Adipose tissue (tissue), 3 donors: Measurements from ENCODE around the gene TSPAN4. TPM values are rescaled to one million over a fixed set of nuclear protein-coding genes. Genes with fewer than 3 reads are reported as not detected.

Experiments used
- H3K27ac ChIP-seq: one replicate; pipeline ENCODE4 v1.5.1; 2013; ENCODE audit warnings: low read depth, low read length
- WGBS, 3 donors: extraction: QIAGEN DNeasy Blood & Tissue Kit; methylation state at CpG; one replicate each; pipeline ENCODE4 v1.1.7; 2013; 5-methylcytosine and 5-hydroxymethylcytosine counted together
- polyA plus RNA-seq, 3 donors: library from polyadenylated mRNA; stranded (reverse); fragments of 200-250 nt; gene quantifications; one replicate each; pipeline ENCODE4 v1.2.3, GENCODE V29; 2013
- donor health status: healthy with polysubstance abuse.
- donor health status: Bipolar disorder and iron deficiency.
- donor health status: healthy.

Gene TSPAN4, protein sequence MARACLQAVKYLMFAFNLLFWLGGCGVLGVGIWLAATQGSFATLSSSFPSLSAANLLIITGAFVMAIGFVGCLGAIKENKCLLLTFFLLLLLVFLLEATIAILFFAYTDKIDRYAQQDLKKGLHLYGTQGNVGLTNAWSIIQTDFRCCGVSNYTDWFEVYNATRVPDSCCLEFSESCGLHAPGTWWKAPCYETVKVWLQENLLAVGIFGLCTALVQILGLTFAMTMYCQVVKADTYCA
- polyA plus RNA-seq: 100 to 1,000 TPM in 2 of 3 donors, 10 to 100 TPM in 1; 34.1 to 122 (median 115) TPM

DNA sequence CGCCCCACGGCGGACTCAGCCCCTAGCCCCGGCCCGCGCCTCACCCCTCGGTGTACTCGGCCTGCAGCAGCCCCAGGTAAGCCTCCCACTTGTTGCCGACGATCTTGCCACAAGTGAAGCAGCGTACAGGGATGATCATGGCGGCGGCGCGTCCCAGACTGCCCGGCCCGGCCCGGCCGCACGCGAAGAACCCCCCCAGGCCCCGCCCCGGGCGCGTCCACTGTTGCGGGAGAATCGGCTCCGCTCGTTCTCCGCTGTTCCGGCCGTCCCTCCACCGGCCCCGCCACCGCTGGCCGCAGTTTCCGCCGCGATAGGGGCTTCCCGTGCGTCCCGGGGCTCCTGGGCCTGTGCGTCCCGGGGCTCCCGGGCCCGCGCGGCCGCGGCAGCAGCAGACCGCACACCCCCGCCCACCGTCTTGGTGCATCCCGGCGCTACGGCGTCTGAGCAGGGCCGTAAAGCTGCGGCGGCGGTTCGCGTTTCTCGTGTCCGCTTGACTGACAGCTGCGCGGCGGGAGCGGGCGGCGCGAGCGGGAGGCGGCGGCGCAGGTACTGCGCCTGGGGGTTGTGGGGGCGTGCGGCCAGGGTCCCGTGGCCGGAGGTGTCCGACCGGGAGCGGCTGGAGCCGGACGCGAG is at the start of gene TSPAN4, which contains the start of gene POLR2L:
TSPAN4 (plus strand) TSS at position 483 of the 633 bp plus-strand sequence. CDS start 7,453 bp downstream, outside the sequence.
POLR2L (minus strand) TSS at position 160 of the 633 bp plus-strand sequence; CDS start at position 139, 21 bp downstream.
- WGBS, 3 donors: 0 to 1% (median 0%) methylated on average over 77 to 87 of the region's 87 CpGs
- peak within 1 kb of the TSS; percentile 87 for H3K27ac ChIP-seq

DNA sequence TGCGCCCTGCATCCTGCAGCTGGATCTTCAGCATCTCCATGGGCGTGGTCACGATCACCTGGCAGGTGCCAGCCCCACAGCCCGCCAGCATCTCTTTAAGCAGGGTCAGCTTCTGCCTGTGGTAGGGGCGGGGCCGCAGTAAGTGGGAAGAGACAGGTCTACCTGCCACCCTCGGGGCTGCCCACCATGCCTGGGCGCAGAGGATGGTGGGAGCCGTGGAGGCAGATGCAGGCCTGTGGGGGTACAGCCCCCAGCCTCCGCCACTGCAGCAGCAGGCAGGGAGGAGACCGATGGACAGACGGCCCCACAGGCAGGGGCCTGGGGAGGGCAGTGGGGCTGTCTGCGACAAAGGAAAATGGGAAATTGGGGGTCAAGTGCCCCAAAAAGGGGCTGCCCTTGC is 49.8 kb upstream of the TSPAN4 start:
- no peak overlapping the region for H3K27ac ChIP-seq
- WGBS, 3 donors: 90 to 94% (median 94%) methylated on average over 12 to 13 of the region's 13 CpGs

DNA sequence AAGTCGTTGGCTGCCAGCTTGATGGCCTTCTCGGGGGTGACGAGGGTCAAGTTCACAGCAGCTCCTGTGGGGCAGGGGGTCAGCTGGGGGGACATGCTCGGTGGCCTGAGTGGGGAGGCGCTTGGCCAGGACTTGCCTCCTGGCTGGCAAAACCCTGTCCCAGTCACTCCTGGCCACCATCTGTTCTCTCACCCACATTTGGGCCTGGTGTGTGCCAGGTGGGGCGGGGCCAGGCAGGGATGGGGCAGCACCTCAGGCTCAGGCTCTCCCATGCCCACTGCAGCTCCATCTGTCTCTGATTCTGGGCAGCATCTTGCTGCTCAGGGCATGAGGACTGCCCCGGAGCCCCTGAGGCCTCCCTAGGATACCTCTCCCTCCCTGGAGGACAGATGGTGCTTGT is 49.1 kb upstream of the TSPAN4 start:
- no peak overlapping the region for H3K27ac ChIP-seq
- 55 to 83% (median 81%) methylated on average over 7 of the region's 7 CpGs for WGBS, 3 donors

DNA sequence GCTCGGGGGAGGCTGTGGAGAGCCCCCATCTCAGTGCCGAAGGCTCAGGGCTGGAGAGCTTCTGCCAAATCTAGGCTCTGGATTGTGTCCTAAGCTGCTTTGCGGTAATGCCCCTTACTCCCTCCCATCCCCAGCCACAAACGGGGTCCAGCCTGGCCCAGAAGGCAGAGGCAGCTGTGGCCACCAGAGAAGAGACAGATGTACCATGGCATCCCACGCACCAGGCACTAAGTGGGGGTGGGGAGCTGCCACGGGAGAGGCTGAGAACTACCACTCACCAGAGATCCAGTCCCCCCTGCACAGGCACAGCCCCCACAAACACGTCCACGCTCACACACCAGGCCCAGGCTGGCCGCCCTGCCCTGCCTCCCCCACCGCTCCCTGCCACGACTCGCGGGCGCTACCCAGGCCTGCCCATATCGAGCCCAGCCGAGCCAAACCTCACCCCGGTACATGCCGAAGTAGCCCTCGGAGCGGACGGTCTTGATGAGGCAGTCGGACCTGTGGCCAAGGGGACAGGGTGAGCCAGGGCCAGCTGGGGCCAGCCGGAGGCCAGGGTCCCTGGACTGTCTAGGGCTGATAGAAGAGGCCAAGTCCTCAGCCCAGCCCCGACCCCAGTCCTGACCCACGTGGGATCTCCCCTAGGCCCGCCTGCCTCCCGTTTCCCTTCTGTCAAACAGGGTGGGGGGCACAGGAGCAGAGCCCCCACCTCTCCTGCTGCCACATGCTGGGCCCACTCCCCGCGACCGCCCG is 48.5 kb upstream of the TSPAN4 start:
- 37 to 88% (median 87%) methylated on average over 26 to 31 of the region's 31 CpGs for WGBS, 3 donors
- H3K27ac ChIP-seq: no peak overlapping the region

DNA sequence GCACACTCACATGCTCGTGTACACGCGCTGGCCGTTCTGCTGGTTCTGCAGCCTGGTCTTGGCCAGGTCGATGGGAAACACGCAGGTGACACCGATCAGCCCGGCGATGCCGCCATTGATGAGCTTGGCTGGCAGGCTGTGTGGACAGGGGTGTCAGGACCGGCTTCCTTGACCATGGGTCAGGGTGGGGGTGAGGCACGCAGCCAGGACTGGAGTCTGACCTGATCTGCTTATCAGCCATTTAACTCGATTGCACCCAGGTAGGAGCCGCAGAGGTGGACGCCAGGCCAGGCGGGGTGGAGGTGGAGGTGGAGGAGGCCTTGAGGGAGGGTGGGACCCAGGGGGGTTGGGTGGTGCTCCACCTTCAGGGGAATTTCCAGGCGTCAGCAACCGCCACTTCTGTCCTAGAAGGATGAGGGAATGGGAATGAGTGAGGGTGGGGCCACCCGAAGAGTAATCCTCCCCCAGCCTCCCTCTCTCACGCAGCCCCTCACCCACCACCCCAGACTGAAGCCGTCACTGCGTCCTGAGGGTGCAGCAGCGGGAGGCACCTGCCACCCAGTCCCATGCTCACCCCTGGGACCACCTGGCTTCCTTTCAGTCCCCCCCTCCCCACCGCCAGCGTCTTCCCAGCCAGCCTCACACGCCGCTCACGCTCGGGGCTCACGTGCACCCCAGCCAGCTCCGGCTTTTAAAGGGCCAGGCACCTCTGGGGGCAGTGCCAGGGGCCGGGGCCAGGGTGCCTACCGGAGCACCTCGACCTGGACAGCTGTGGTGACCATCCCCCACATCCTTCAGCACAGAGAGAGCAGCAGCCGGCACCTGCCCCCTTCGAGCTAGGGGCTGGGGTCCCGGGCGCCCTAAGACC is 47.7 kb upstream of the TSPAN4 start:
- H3K27ac ChIP-seq: no peak overlapping the region
- WGBS, 3 donors: 29 to 65% (median 56%) methylated on average over 30 to 38 of the region's 38 CpGs

DNA sequence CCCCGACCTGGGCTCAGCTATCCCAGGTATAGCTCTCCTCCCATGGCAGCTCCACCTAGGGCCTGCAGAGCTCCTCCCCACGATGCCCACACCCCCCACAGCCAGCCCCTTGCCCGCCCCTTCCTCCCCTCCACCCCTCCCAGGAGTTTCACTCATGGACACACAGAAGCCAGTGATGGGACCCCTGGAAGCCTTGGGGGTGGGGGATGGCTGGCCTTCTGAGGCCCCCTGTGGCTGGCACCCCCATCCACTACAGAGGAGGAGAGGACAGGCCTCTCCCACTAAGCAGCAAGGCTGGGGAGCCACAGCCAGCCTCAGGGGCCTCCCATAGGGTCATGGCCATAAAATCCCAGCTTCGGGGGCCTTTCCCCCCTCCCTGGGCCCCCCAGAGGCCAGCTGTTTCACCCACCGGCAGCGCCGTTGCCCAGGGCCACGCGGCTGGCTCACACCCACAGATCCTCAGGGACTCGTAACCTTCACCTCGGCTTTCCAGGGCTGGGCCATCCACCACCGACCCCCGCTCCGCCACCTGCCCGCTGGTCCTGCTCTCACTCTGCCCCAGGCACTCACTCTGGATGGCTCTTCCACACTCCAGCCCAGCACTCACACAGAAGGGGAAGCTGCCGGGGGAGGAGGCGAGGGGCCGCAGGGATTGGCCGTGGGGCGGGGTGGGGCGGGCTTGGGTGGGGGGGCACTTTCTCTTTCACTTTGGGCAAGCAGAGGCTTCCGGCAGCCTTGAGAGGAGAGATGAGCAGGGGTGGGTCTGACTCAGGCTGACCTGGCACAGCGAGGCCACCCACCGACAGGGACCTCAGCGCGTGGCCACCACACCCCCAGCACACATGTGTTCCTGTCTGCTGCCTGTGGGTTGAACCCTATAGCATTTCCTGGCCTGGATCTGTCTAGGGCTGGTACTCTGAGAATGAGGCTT is 46.8 kb upstream of the TSPAN4 start:
- WGBS, 3 donors: 1 to 4% (median 3%) methylated on average over 26 of the region's 26 CpGs
- H3K27ac ChIP-seq: no peak overlapping the region

DNA sequence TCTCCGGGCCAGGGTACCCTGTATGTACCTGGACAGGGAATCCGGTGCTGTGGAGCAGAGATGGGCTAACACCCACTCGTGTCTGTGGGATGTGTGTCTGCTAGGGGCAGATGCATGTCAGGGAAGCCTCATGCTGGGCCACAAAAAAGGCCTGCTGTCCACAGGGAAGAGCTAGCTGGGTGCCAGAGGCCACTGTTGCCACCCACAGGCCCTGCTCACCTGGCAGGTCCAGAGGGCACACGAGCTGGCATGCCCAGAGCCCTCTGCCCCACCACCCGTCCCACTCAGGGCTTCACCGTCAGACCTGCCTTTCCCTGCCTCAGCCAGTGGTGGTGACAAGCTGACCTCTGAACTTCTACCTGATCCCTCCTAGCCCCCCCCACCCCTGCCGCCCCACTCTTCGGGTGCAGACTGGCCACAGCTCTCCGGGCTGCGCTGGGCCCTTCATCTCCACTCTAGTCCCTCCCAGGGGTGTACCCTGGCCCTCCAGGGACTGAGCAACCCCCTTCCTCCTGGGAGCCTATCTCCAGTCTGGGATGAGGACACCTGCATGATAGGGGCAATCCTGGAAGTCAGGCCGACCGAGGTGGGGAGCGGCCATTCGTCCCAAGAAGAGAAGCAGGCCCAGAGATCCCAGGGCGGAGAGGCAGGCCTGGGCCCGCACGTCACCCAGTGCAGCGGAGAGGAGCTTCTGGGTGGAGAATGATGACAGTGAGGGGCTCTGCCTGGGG is 45.9 kb upstream of the TSPAN4 start:
- WGBS, 3 donors: 11 to 17% (median 17%) methylated on average over 17 to 18 of the region's 18 CpGs
- H3K27ac ChIP-seq: no peak overlapping the region

DNA sequence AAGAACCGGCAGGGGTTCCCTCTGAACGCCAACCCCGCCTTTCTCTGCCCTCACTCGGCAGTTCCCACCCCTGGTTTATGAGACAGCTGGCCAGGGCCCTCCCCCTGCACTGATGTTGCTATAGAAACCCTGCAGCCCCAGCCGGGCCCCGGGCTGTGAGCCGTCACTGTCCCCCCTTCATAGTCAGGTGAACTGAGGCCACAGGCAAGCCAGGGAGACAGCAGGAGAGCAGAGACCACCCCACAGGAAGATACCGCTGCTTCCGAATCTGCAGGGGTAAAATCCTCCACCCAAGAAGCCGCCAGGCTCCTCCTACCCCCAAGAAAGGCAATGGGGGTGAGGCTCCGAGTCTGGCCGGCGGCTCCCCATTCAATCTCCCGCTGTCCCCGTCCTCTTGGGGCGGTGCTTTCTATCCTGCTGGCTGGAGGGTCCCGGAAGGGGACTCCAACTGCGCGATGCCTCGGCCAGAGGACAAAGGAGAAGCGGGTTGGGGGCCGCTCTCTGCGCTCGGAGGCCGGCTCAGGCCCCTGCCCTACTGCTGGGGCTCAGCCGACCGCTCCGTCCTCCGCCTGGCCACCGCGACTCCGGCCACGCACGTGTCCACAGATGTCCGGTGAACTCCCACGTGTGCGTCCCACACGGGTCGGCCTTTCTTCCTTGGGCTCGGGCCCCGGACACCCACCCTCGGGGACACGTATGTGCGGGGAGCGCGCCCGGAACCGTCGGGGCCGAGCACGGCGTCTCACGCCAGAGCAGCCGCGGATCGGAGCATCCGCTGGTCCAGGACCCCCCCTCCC is 45.2 kb upstream of the TSPAN4 start:
- WGBS, 3 donors: 0% methylated on average over 45 to 57 of the region's 57 CpGs
- H3K27ac ChIP-seq: no peak overlapping the region

DNA sequence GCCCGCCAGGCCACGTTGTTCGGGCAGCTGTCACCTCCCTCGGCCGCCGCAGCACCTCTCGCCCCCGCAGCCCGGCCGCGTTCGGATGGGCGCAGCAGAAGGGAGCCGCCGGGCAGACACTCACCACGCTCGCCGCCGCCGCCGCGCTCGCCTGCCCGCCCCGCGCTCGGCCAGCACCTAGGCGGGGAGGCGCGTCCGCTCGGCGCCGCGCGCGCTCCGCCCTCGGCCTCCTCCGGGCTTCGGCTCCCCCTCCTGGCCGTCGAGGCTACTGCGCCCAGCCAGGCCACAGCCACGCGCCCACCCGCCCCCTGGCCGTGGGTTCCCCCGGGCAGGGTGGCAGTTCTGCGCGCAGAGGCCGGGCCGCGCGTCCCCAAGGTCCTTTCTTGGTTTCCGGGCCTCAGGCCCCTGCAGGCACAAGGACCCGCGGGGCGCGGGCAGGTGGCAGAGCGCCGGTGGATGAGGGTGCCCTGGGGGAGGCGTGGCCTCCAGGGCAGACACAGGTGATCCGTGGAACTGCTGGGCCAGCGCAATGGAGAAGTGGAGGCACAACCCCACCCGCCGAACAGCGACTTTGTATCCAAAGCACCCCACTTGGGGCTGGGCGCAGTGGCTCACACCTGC is 44.4 kb upstream of the TSPAN4 start, which contains the start of gene SLC25A22:
SLC25A22 (minus strand) TSS at position 189 of the 621 bp plus-strand sequence. CDS start 3,275 bp downstream, outside the sequence.
- no peak within 1 kb of the TSS for H3K27ac ChIP-seq
- 3 to 4% (median 3%) methylated on average over 50 to 64 of the region's 69 CpGs for WGBS, 3 donors

DNA sequence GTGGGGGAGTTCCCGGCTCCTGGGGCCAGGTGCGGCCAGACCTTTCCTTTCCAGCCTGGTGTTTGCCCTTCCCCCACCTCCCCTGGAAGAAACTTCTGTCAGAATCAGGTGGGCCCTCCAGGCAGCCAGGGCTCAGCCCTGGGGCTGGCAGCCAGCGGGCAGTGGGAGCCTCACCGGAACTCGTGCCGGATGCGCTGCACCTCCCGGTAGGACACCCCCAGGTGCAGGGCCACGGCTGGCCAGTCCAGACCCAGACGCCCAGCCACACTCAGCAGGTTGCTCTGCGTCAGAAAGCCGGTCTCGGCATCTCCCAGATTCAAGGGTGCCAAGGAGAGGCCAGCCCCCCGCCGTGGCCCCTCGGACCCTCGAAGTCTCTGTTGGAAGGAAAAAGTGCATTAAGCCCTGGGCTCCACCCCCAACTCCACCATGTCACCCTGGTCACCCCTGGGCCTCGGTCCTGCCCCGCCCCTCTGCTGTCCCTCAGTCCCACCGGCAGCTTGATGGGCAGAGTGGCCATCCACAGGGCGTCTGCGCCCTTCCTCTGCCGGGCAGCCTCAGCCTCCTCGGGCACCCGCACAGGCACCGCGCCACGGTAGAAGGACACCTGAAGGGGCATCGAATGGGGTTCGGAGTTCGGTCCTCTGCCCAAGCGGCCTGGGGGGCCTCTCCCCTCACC is 42.9 kb upstream of the TSPAN4 start:
- H3K27ac ChIP-seq: no peak overlapping the region
- 86 to 96% (median 94%) methylated on average over 25 to 32 of the region's 32 CpGs for WGBS, 3 donors

DNA sequence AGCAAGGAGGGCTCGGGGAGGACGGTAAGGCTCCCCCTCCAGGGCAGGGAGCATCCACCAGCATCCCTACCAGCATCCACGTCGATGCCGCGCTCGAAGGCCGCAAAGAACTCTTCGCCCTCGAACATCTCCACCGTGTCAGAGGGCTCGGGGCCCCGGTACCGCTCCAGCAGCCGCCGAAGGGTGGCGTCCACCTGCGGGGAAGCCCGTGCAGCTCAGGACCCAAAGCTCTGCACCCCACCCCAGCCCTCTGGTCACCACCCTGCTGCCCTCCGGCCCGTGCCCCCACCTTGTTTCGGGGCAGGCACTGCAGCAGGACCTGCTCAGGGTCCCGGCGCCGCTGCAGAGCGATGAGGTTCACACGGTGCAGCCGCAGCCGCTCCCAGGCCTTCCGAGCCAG is 42.2 kb upstream of the TSPAN4 start:
- WGBS, 3 donors: 91 to 95% (median 94%) methylated on average over 30 of the region's 30 CpGs
- H3K27ac ChIP-seq: no peak overlapping the region

DNA sequence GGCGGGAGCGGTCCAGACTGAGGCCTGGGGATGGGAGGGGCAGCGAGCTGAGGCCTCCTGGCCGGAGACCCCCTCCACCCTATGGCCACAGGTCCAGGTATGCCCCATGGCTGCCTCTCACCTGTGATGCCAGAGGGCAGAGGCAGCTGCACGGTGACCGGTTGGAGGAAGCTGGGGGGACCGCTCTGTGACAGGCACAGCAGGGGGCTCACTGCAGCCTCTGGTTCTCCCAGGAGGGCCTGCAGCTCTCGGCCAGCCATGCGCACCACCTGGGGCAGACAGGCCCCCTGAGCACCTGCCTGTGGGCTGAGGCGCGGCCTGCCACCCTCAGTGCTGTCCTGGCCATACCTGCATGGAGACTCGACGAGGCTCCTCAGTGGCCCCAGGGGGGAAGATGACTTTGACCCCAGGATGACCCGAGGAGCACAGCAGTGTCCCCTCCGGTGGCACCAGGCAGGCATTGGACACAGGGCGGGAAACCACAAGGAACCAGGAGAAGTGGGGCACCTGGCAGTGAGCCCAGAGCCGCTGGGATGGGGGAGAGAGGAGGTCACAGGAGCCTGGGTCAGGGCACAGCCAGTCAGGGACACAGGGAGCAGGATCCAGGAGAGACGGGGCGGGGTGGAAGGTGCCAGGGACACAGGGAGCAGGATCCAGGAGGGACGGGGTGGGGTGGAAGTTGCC is 41.4 kb upstream of the TSPAN4 start:
- H3K27ac ChIP-seq: no peak overlapping the region
- whole genome bisulfite sequencing, 3 donors: 91 to 93% (median 93%) methylated on average over 18 to 20 of the region's 20 CpGs

DNA sequence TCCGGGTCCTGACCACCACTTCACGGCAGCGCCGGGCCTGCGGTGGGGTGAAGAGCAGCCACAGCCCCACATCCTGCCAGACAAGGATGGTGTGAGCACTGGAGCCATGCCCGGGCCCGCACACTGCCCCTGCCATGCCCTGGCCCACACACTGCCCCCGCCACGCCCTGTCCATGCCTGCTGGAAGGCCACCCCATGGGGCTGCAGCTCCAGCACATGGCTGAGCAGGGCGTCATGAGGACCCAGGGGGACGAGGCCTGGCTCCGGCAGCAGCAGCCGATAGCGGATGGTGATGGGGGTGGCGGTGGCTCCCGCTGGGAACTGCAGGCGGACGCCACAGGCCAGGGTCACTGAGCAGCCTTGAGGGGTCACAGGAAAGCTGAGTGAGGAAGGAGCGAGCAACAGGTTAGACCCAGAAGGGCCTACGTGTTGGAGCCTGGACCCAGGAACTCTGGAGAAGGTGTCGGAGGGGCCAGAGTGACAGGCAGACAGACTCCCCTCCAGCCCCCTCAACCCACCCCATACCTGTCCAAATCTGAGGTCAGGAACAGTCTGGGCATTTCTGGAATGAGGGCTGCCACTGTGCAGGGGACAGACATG is 40.5 kb upstream of the TSPAN4 start:
- no peak overlapping the region for H3K27ac ChIP-seq
- 96 to 98% (median 97%) methylated on average over 21 of the region's 21 CpGs for WGBS, 3 donors
